Measurements from ENCODE around the gene ZC3HAV1. TPM values are rescaled to one million over a fixed set of nuclear protein-coding genes. Genes with fewer than 3 reads are reported as not detected.
A peak's percentile ranks its signal among the peaks of the same experiment; 100 is the strongest.
"Not testable (repeated sequence)": the region's sequence is repeated elsewhere in the genome, so short reads cannot be mapped to it uniquely, and the experiment has no call there.

ZC3HAV1 gene
- total RNA-seq, 4 donors from 2014 or later, result 27.7 to 34.7 (median 29.2) TPM

GRCh38 chr7:139033346-139034114 lies 76.0 kb downstream of the ZC3HAV1 start:
- intact Hi-C loops (cut with DNase I), result no loop called here
- no peak for DNase-seq
- Histone ChIP-seq H3K9me3 (no peaks in the 10 kb centered on the region), H3K27ac (peak overlapping the region in 3 of 4 donors; percentile 20 to 92 (median 85)), H3K4me3 (no peak overlapping the region), H3K36me3 (peaks cover 0 to 49% (median 0%) of the 10 kb centered on the region in 3 donors), H3K27me3 (no peaks in the 10 kb centered on the region), H3K4me1 (peaks cover 18 to 55% (median 25%) of the 10 kb centered on the region in 3 donors)
- no peak for TF ChIP-seq CTCF (IDR thresholded peaks at IDR 0.05)
- no peak for TF ChIP-seq POLR2A (IDR thresholded peaks at IDR 0.05)
- 49 to 56% methylated on average over 6 of the region's 6 CpGs for WGBS, 2 donors

- no peak overlapping the region for H3K4me3 ChIP-seq
- WGBS, 2 donors, result 86 to 89% methylated on average over 4 of the region's 4 CpGs
- no peak for DNase-seq
- intact Hi-C loops (cut with DNase I), result no loop called here
- no peaks in the 10 kb centered on the region for H3K9me3 ChIP-seq
- TF ChIP-seq CTCF (IDR thresholded peaks at IDR 0.05), result no peak
- TF ChIP-seq POLR2A (IDR thresholded peaks at IDR 0.05), result no peak
- peaks cover 0 to 60% (median 0%) of the 10 kb centered on the region in 3 donors for H3K36me3 ChIP-seq
- H3K27me3 ChIP-seq, result no peaks in the 10 kb centered on the region
- H3K27ac ChIP-seq, result no peak overlapping the region
- peaks cover 18 to 50% (median 25%) of the 10 kb centered on the region in 3 donors for H3K4me1 ChIP-seq
These were observed 77.0 kb downstream of the ZC3HAV1 start for GRCh38 chr7:139032473-139032872.

GRCh38 chr7:139029353-139029752 lies 80.2 kb downstream of the ZC3HAV1 start:
- Histone ChIP-seq H3K27me3 (no peaks in the 10 kb centered on the region), H3K4me1 (peaks cover under 1 to 19% (median 9%) of the 10 kb centered on the region in 3 donors), H3K4me3 (no peak overlapping the region), H3K9me3 (no peaks in the 10 kb centered on the region), H3K27ac (no peak overlapping the region), H3K36me3 (peaks cover 0 to 91% (median 0%) of the 10 kb centered on the region in 3 donors)
- no peak for DNase-seq
- TF ChIP-seq POLR2A (IDR thresholded peaks at IDR 0.05) (no peak), CTCF (IDR thresholded peaks at IDR 0.05) (no peak)
- intact Hi-C loops (cut with DNase I), result no loop called here
- WGBS, 2 donors, result 88 to 96% methylated on average over 3 of the region's 3 CpGs

- no peak for TF ChIP-seq CTCF (IDR thresholded peaks at IDR 0.05)
- TF ChIP-seq POLR2A (IDR thresholded peaks at IDR 0.05), result no peak
- Histone ChIP-seq H3K4me3 (no peak overlapping the region), H3K36me3 (peaks cover 0 to 92% (median 0%) of the 10 kb centered on the region in 3 donors), H3K4me1 (no peaks in the 10 kb centered on the region), H3K27me3 (no peaks in the 10 kb centered on the region), H3K9me3 (no peaks in the 10 kb centered on the region), H3K27ac (no peak overlapping the region)
- intact Hi-C loops (cut with DNase I), result no loop called here
- no peak for DNase-seq
- 88 to 95% methylated on average over 5 to 6 of the region's 6 CpGs for WGBS, 2 donors
These were observed 83.0 kb downstream of the ZC3HAV1 start for GRCh38 chr7:139026551-139026950.

GRCh38 chr7:139025861-139026260 lies 83.7 kb downstream of the ZC3HAV1 start:
- H3K4me1 ChIP-seq; intact Hi-C loops (cut with DNase I); H3K27ac ChIP-seq; H3K9me3 ChIP-seq; DNase-seq; H3K27me3 ChIP-seq; H3K4me3 ChIP-seq: not testable (repeated sequence)
- 92% methylated on average over 5 of the region's 5 CpGs for WGBS, 2 donors
- peaks cover 0 to 87% (median 0%) of the 10 kb centered on the region in 3 donors for H3K36me3 ChIP-seq
